Measurements from ENCODE around the gene NNAT.
A peak's percentile ranks its signal among the peaks of the same experiment; 100 is the strongest.

NNAT gene

GRCh38 chr20:37527638-37528445 is 6.8 kb downstream of the NNAT start, which contains the start of gene BLCAP:
BLCAP (minus strand) TSS chr20:37527876; CDS start chr20:37519174, 8,702 bp downstream.
- TF ChIP-seq, protein P1, sequence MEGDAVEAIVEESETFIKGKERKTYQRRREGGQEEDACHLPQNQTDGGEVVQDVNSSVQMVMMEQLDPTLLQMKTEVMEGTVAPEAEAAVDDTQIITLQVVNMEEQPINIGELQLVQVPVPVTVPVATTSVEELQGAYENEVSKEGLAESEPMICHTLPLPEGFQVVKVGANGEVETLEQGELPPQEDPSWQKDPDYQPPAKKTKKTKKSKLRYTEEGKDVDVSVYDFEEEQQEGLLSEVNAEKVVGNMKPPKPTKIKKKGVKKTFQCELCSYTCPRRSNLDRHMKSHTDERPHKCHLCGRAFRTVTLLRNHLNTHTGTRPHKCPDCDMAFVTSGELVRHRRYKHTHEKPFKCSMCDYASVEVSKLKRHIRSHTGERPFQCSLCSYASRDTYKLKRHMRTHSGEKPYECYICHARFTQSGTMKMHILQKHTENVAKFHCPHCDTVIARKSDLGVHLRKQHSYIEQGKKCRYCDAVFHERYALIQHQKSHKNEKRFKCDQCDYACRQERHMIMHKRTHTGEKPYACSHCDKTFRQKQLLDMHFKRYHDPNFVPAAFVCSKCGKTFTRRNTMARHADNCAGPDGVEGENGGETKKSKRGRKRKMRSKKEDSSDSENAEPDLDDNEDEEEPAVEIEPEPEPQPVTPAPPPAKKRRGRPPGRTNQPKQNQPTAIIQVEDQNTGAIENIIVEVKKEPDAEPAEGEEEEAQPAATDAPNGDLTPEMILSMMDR (IDR thresholded peaks at IDR 0.05; ENCODE audit: low read depth, low read length, missing control alignments) = no peak
- DNase-seq (ENCODE audit: low read depth) = peak; percentile 53
- in situ Hi-C loops (cut with HindIII; ENCODE audit: low sequenced_read_pairs) = no loop called here
- peak within 1 kb of the TSS; percentile 95 for H3K4me3 ChIP-seq (ENCODE audit: low read depth, low read length)

DNA sequence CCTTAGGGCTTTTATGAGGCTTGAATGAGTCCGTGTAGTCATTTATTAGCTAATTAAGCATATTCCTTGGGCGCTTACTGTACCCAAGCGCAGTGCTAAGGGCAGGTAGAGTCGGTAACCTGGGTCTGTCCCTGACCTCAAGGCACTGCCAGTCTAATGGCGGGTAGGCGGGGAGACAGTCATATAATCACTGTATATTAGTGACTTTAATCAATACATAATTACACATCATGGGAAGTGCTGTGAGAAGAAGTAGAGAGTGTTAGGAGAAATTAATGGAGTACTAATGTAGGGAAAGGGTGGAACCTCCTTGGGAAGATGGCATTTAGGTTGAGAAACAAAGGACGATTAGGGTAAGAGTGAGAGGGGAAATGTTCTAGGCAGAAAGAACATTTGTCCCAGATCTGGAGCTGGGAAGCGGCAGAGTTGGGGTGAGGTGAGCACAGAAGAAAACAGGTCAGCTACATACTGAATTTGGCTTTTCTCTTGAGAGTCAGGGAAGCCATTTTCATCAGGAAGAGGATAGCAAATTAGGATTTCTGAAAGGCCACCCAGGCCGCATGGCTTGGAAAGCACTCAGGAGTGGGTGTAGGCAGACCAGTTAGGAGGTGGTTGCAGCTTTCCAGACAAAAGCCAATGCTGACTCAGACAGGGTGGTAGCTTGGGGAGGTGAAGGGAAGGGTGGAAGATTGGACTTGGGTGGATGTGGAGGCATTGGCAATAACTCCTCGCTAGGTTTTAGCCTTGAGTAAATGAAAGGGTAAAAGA is 7.6 kb downstream of the NNAT start:
- no peak for DNase-seq (ENCODE audit: low read depth)
- in situ Hi-C loops (cut with HindIII; ENCODE audit: low sequenced_read_pairs) = no loop called here

DNA sequence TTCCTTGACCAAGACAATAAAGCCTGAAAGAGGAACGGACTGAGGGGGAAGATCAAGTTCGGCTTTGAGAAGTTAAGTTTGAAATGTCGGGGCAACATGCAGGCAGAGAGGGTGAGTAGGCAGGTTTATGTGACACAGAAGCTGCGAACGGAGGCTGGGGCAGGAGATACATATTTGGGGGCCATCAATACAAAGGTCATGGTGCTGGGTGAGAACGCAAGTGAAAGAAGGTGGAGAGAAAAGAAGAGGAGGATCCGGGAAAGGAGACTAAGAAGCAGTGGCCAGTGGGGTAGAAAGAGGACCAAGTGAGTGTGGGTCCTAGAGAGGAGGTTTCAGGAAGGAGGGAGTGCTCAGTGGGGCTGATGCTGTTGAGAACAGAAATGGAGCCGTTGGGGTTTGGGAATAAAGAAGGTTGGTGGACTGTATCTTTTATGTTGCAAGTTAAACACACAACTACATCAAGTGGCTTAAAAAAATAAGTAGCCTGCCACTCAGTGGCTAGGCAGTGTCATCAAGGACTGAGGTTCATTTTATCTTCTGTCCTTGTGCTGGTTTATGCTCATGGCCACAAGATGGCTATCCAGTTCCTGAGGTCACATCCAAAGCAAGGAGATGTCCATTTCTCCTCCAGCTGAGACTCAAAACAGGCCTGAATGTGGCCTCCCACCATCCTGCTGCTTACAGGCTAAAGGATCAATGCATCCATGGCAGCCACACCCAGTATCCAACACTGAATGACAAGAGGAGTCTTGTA is 8.3 kb downstream of the NNAT start:
- no peak for DNase-seq (ENCODE audit: low read depth)
- H3K4me3 ChIP-seq (ENCODE audit: low read depth, low read length) = no peak overlapping the region
- TF ChIP-seq, protein P1 (IDR thresholded peaks at IDR 0.05; ENCODE audit: low read depth, low read length, missing control alignments) = no peak
- in situ Hi-C loops (cut with HindIII; ENCODE audit: low sequenced_read_pairs) = no loop called here

More for the DNA sequence above, 7.6 kb downstream of the NNAT start:
- TF ChIP-seq, protein P1 (IDR thresholded peaks at IDR 0.05; ENCODE audit: low read depth, low read length, missing control alignments) = no peak
- H3K4me3 ChIP-seq (ENCODE audit: low read depth, low read length) = peak overlapping the region; percentile 95

DNA sequence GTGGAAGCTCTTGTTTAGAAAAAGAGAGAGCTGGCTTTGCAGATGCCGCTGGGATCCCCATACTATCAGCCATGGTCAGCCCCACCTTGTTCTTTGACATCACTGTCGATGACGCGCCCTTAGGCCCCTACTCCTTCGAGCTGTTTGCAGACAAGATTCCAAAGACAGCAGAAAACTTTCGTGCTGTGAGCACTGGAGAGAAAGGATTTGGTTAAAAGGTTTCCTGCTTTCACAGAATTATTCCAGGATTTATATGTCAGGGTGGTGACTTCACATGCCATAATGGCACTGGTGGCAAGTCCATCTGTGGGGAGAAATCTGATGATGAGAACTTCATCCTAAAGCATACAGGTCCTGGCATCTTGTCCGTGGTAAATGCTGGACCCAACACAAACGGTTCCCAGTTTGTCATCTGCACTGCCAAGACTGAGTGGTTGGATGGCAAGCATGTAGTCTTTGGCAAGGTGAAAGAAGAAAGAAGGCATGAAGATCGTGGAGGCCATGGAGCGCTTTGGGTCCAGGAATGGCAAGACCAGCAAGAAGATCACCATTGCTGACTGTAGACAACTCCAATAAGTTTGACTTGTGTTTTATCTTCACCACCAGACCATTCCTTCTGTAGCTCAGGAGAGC is 9.0 kb downstream of the NNAT start:
- no peak overlapping the region for H3K4me3 ChIP-seq (ENCODE audit: low read depth, low read length)
- in situ Hi-C loops (cut with HindIII; ENCODE audit: low sequenced_read_pairs) = no loop called here
- no peak for DNase-seq (ENCODE audit: low read depth)
- TF ChIP-seq, protein P1 (IDR thresholded peaks at IDR 0.05; ENCODE audit: low read depth, low read length, missing control alignments) = no peak

- no peak overlapping the region for H3K4me3 ChIP-seq (ENCODE audit: low read depth, low read length)
- TF ChIP-seq, protein P1 (IDR thresholded peaks at IDR 0.05; ENCODE audit: low read depth, low read length, missing control alignments) = no peak
- no peak for DNase-seq (ENCODE audit: low read depth)
- in situ Hi-C loops (cut with HindIII; ENCODE audit: low sequenced_read_pairs) = no loop called here
These were observed 9.6 kb downstream of the NNAT start for GRCh38 chr20:37530696-37531095.

DNA sequence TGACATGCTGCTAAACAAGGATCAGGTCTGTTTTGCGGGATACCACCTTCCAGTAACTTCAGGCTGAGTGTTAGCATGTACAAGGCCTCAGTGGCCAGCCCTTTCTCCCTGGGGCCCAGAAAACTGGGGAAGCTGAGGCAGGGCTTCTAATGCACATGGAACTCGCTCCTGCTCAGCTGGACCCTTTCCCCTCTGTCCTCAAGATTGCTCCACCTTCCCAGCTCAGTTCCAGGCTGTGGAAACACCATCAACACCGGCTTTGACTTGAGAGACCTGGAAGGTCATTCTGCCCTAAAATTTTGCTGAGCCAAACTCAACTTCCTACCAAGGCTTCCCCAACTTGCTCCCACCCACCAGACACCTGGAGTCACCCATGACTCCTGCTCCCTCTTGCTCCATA is 10.8 kb downstream of the NNAT start:
- no peak overlapping the region for H3K4me3 ChIP-seq (ENCODE audit: low read depth, low read length)
- TF ChIP-seq, protein P1 (IDR thresholded peaks at IDR 0.05; ENCODE audit: low read depth, low read length, missing control alignments) = no peak
- in situ Hi-C loops (cut with HindIII; ENCODE audit: low sequenced_read_pairs) = no loop called here
- DNase-seq (ENCODE audit: low read depth) = no peak

Measured in astrocyte of the cerebellum (primary cell).